Measurements from ENCODE around the gene GRID1. TPM values are rescaled to one million over a fixed set of nuclear protein-coding genes. Genes with fewer than 3 reads are reported as not detected.

The GRID1 gene
- total RNA-seq, 4 donors from 2014 or later, result 1.4 to 4.9 (median 2.0) TPM

- DNase-seq (ENCODE audit: low spot score in 2 of 2), result peak in 1 of 2 donors; percentile 54
- WGBS, 2 donors, result 81 to 89% methylated on average over 4 of the region's 4 CpGs
- no peak overlapping the region for H3K4me3 ChIP-seq (ENCODE audit: low read depth, poor library complexity, severe bottlenecking)
- intact Hi-C loops (cut with DNase I; ENCODE audit: low total_unique reads), result no loop called here
- TF ChIP-seq, protein P1, sequence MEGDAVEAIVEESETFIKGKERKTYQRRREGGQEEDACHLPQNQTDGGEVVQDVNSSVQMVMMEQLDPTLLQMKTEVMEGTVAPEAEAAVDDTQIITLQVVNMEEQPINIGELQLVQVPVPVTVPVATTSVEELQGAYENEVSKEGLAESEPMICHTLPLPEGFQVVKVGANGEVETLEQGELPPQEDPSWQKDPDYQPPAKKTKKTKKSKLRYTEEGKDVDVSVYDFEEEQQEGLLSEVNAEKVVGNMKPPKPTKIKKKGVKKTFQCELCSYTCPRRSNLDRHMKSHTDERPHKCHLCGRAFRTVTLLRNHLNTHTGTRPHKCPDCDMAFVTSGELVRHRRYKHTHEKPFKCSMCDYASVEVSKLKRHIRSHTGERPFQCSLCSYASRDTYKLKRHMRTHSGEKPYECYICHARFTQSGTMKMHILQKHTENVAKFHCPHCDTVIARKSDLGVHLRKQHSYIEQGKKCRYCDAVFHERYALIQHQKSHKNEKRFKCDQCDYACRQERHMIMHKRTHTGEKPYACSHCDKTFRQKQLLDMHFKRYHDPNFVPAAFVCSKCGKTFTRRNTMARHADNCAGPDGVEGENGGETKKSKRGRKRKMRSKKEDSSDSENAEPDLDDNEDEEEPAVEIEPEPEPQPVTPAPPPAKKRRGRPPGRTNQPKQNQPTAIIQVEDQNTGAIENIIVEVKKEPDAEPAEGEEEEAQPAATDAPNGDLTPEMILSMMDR (IDR thresholded peaks at IDR 0.05), result no peak
- no peak for TF ChIP-seq POLR2A (IDR thresholded peaks at IDR 0.05)
Observed at GRCh38 chr10:86105640-86106039, 261.0 kb downstream of the GRID1 start.

DNA sequence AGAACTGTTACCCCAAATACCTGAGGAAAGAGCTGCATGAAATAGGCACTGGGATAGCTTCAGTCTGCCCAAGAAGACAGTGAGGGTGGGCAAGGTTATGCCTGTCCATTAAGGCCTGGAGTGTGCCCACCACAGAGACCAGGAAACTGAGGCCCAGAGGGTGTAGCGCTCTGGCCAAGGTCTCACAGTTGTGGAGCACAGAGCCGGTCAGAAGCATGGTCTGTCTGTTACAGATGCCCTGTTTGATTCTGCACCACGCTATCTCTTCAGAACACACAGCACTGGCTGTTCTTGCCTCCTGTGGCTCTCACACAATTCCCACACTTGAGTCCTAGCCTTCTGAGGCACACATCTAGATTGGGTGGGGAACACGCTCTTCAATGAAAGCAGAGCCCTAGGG lies 261.4 kb downstream of the GRID1 start:
- no peak overlapping the region for H3K4me3 ChIP-seq (ENCODE audit: low read depth, poor library complexity, severe bottlenecking)
- TF ChIP-seq, protein P1 (IDR thresholded peaks at IDR 0.05), result no peak
- TF ChIP-seq POLR2A (IDR thresholded peaks at IDR 0.05), result no peak
- intact Hi-C loops (cut with DNase I; ENCODE audit: low total_unique reads), result no loop called here
- WGBS, 2 donors, result 92 to 96% methylated on average over 4 of the region's 4 CpGs
- peak in 1 of 2 donors; percentile 23 for DNase-seq (ENCODE audit: low spot score in 2 of 2)

- 87 to 91% methylated on average over 7 of the region's 7 CpGs for whole genome bisulfite sequencing, 2 donors
- no peak overlapping the region for H3K4me3 ChIP-seq (ENCODE audit: low read depth, poor library complexity, severe bottlenecking)
- DNase-seq (ENCODE audit: low spot score in 2 of 2), result peak in 1 of 2 donors; percentile 72
- intact Hi-C loops (cut with DNase I; ENCODE audit: low total_unique reads), result no loop called here
- TF ChIP-seq, protein P1 (IDR thresholded peaks at IDR 0.05), result no peak
- TF ChIP-seq POLR2A (IDR thresholded peaks at IDR 0.05), result no peak
Observed at GRCh38 chr10:86104611-86105145, 261.9 kb downstream of the GRID1 start.

GRCh38 chr10:86104156-86104555 lies 262.4 kb downstream of the GRID1 start:
- 71 to 93% methylated on average over 4 to 5 of the region's 5 CpGs for WGBS, 2 donors
- no peak overlapping the region for H3K4me3 ChIP-seq (ENCODE audit: low read depth, poor library complexity, severe bottlenecking)
- TF ChIP-seq POLR2A (IDR thresholded peaks at IDR 0.05), result no peak
- TF ChIP-seq, protein P1 (IDR thresholded peaks at IDR 0.05), result no peak
- no peak for DNase-seq (ENCODE audit: low spot score in 2 of 2)
- intact Hi-C loops (cut with DNase I; ENCODE audit: low total_unique reads), result no loop called here

GRCh38 chr10:86103391-86104101 lies 263.0 kb downstream of the GRID1 start:
- H3K4me3 ChIP-seq (ENCODE audit: low read depth, poor library complexity, severe bottlenecking), result no peak overlapping the region
- 48 to 64% methylated on average over 6 to 8 of the region's 8 CpGs for WGBS, 2 donors
- intact Hi-C loops (cut with DNase I; ENCODE audit: low total_unique reads), result no loop called here
- TF ChIP-seq, protein P1 (IDR thresholded peaks at IDR 0.05), result no peak
- TF ChIP-seq POLR2A (IDR thresholded peaks at IDR 0.05), result no peak
- peak in 1 of 2 donors; percentile 59 for DNase-seq (ENCODE audit: low spot score in 2 of 2)

Data from lower leg skin (tissue), 4 donors.